HepG2 (cell line): Measurements from ENCODE around the gene TAF11L2. TPM values are rescaled to one million over a fixed set of nuclear protein-coding genes. Genes with fewer than 3 reads are reported as not detected.
"Not testable (repeated sequence)": the region's sequence is repeated elsewhere in the genome, so short reads cannot be mapped to it uniquely, and the experiment has no call there.

ENCODE experiments used
- ATAC-seq: fragments of 200-7000 bp; cut with Tn5 transposase; 3 replicates; pipeline ENCODE4 v1.9.1; 2020; ENCODE audit warnings: mild to moderate bottlenecking, moderate library complexity
- BruUV-seq: library from RNA; stranded (reverse); fragments of 400-500 nt; replicated peaks from 2 replicates; lab custom pipeline; 2021; lab: Mats Ljungman, UMichigan
- CTCF ChIA-PET: fragments of 300-600 bp; formaldehyde crosslinking; extraction: SDS; loops from one replicate; lab custom pipeline; 2021; ENCODE audit warnings: low total read pairs, inconsistent platforms, low intra/inter-chr PET ratio; lab: Yijun Ruan, JAX
- POLR2A ChIA-PET: fragments of 350-600 bp; sonication (Branson Sonifier 250); formaldehyde crosslinking; loops from one replicate; lab custom pipeline; 2020; ENCODE audit warnings: antibody characterized with exemption, inconsistent platforms; lab: Yijun Ruan, JAX
- DNase-seq: peaks from one replicate; pipeline ENCODE4 v3.0.0-alpha.2; 2015; ENCODE audit warnings: low spot score
- FAIRE-seq: peaks from 3 replicates; lab custom pipeline; 2011; peaks lifted over from hg19 to GRCh38; lab: Jason Lieb, UNC
- H2AFZ ChIP-seq: one replicate; pipeline ENCODE4 v1.6.1; 2011; ENCODE audit warnings: low read length, inconsistent platforms
- H3K27ac ChIP-seq: fragments of 300-600 bp; 3 replicates; pipeline ENCODE4 v1.8.0; 2011; ENCODE audit warnings: mixed run types, mild to moderate bottlenecking, mixed read lengths, low read length, inconsistent platforms; ENCODE audit not compliant: insufficient read depth; ENCODE audit errors: extremely low read length
- H3K27me3 ChIP-seq, 2 experiments: fragments of 200-600 bp in 1 of 2; 2 replicates in 1 of 2; 3 replicates in 1 of 2; pipeline versions ENCODE4 v1.6.0 to v1.8.0; 2011; ENCODE audit warnings: low read length in 2 of 2, mild to moderate bottlenecking in 2 of 2, moderate library complexity in 2 of 2, inconsistent platforms in 1 of 2; ENCODE audit not compliant: insufficient read depth in 2 of 2, control insufficient read depth in 1 of 2
- H3K36me3 ChIP-seq, 2 experiments: fragments of 200-600 bp in 1 of 2; replicated peaks in 1 of 2; 2 replicates in 1 of 2; 3 replicates in 1 of 2; pipeline versions ENCODE4 v1.5.1 to v1.8.0; 2011; ENCODE audit warnings: low read length in 2 of 2, inconsistent platforms in 1 of 2; ENCODE audit not compliant: insufficient read depth in 2 of 2, control insufficient read depth in 1 of 2
- H3K4me1 ChIP-seq: 2 replicates; pipeline ENCODE4 v1.5.1; 2012; ENCODE audit warnings: low read length, inconsistent platforms; ENCODE audit not compliant: insufficient read depth
- H3K4me2 ChIP-seq: 2 replicates; pipeline ENCODE4 v1.6.0; 2011; ENCODE audit warnings: low read depth, low read length, inconsistent platforms
- H3K4me3 ChIP-seq, 3 experiments: fragments of 200-600 bp in 1 of 3; sonication (generic), shearing (Covaris generic) in 1 of 3; replicated peaks in 1 of 3; 2 replicates each; pipeline ENCODE4 v1.5.1; 2011 to 2016; ENCODE audit warnings: low read length in 3 of 3, inconsistent platforms in 2 of 3, low read depth in 2 of 3, mild to moderate bottlenecking in 2 of 3, control low read depth in 1 of 3, mixed read lengths in 1 of 3; ENCODE audit not compliant: insufficient read depth in 1 of 3
- H3K79me2 ChIP-seq: one replicate; pipeline ENCODE4 v1.6.1; 2011; ENCODE audit warnings: low read length, inconsistent platforms; ENCODE audit not compliant: insufficient read depth
- H3K9ac ChIP-seq: 2 replicates; pipeline ENCODE4 v1.6.0; 2011; ENCODE audit warnings: mild to moderate bottlenecking, low read depth, low read length, inconsistent platforms; ENCODE audit not compliant: insufficient read depth
- H3K9me3 ChIP-seq: 2 replicates; pipeline ENCODE4 v1.5.1; 2012; ENCODE audit warnings: mild to moderate bottlenecking, low read length
- H4K20me1 ChIP-seq: 2 replicates; pipeline ENCODE4 v1.6.0; 2011; ENCODE audit warnings: inconsistent platforms, mild to moderate bottlenecking, low read length, moderate library complexity; ENCODE audit not compliant: insufficient read depth
- WGBS: methylation state at CpG from one replicate; pipeline ENCODE4 v1.1.6; 2017; ENCODE audit warnings: low lambda C conversion rate; 5-methylcytosine and 5-hydroxymethylcytosine counted together
- in situ Hi-C: cut with HindIII; loops from 2 replicates; pipeline ENCODE4 v1.10.0; 2017; ENCODE audit warnings: low pct_unique_long_range_greater_than_20kb; ENCODE audit not compliant: extremely low pct_ligation_motif_present
- intact Hi-C: fragments of 100-400 bp; cut with micrococcal nuclease; formaldehyde crosslinking; loops from one replicate; pipeline ENCODE4 v1.10.0; 2022; ENCODE audit not compliant: unreplicated experiment
- polyA plus RNA-seq, 8 experiments: library from polyadenylated mRNA; depleted of rRNA in 3 of 8; stranded (reverse) in 7 of 8; unstranded in 1 of 8; fragments of >200 nt; fragmentation: Illumina TruSeq in 4 of 8; extraction: Trizol in 4 of 8; gene quantifications; 2 replicates each; pipeline versions ENCODE4 v1.2.1 to v1.2.3, GENCODE V29; 2011 to 2016; ENCODE audit warnings: low read depth in 4 of 8, missing spikeins in 1 of 8, mixed read lengths in 1 of 8; ENCODE audit not compliant: insufficient read depth in 1 of 8
- total RNA-seq, 5 experiments: library from RNA; depleted of rRNA; stranded (reverse); fragments of >200 nt; fragmentation: Illumina TruSeq; extraction: Trizol; gene quantifications; 2 replicates each; pipeline ENCODE4 v1.2.3, GENCODE V29; 2016; ENCODE audit warnings: low read depth in 1 of 5

Gene TAF11L2
- total and polyA plus RNA-seq, 2 of the 13 experiments (the other 11 are each of a cell fraction or from before 2014, with no cell fraction given): not detected

GRCh38 chr5:17518067-17518466 lies 20.0 kb downstream of the TAF11L2 start, which contains the start of gene TAF11L3:
TAF11L3 (plus strand) TSS chr5:17518367.
- ATAC-seq, H3K4me1 ChIP-seq, H3K9me3 ChIP-seq, H3K36me3 ChIP-seq, H3K27ac ChIP-seq, FAIRE-seq, POLR2A ChIA-PET, CTCF ChIA-PET, H3K4me2 ChIP-seq, BruUV-seq, H3K4me3 ChIP-seq, intact Hi-C loops, H3K27me3 ChIP-seq, H2AFZ ChIP-seq, in situ Hi-C loops, H3K9ac ChIP-seq, DNase-seq, H4K20me1 ChIP-seq, H3K79me2 ChIP-seq: not testable (repeated sequence)
- WGBS: no CpG with 5 or more reads among the region's 15 CpGs

- in situ Hi-C loops, H3K27ac ChIP-seq, H3K4me2 ChIP-seq, ATAC-seq, CTCF ChIA-PET, H3K4me1 ChIP-seq, H2AFZ ChIP-seq, H3K27me3 ChIP-seq, intact Hi-C loops, H4K20me1 ChIP-seq, POLR2A ChIA-PET, FAIRE-seq, DNase-seq, H3K9me3 ChIP-seq, H3K9ac ChIP-seq, H3K79me2 ChIP-seq, BruUV-seq, H3K4me3 ChIP-seq, H3K36me3 ChIP-seq: not testable (repeated sequence)
- 43% methylated on average over 9 of the region's 14 CpGs for WGBS
Observed at GRCh38 chr5:17519508-17519907, 21.5 kb downstream of the TAF11L2 start.

GRCh38 chr5:17521501-17521900 lies 23.5 kb downstream of the TAF11L2 start, which contains the start of gene TAF11L4:
TAF11L4 (plus strand) TSS chr5:17521801.
- no CpG with 5 or more reads among the region's 15 CpGs for WGBS

DNA sequence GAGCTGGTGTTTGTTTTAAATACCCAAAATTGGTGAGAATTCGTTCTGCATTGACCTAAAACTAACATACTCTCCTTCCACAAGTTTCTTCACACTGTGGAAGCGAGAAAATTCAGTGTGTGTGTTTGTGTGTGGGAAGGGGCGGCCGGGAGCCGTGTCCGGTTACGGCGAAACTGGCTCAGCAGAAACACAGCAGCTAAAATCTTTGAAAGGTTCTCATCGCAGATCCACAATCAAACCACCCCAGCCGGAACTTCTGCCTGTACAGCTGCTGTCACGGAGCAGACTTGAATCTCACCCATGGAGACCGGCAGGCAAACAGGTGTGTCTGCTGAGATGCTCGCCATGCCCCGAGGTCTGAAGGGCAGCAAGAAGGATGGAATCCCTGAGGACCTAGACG lies 26.9 kb downstream of the TAF11L2 start, which contains the start of gene TAF11L5:
TAF11L5 (plus strand) TSS at position 301 of the 400 bp plus-strand sequence.
- BruUV-seq, H3K79me2 ChIP-seq, H4K20me1 ChIP-seq, H3K4me3 ChIP-seq, ATAC-seq, POLR2A ChIA-PET, FAIRE-seq, H2AFZ ChIP-seq, H3K4me2 ChIP-seq, H3K36me3 ChIP-seq, H3K4me1 ChIP-seq, H3K27me3 ChIP-seq, CTCF ChIA-PET, H3K9ac ChIP-seq, intact Hi-C loops, DNase-seq, H3K27ac ChIP-seq, in situ Hi-C loops, H3K9me3 ChIP-seq: not testable (repeated sequence)
- no CpG with 5 or more reads among the region's 15 CpGs for WGBS

More at GRCh38 chr5:17521501-17521900, 23.5 kb downstream of the TAF11L2 start, which contains the start of gene TAF11L4:
- POLR2A ChIA-PET, BruUV-seq, H3K4me2 ChIP-seq, H3K9ac ChIP-seq, intact Hi-C loops, H3K4me3 ChIP-seq, FAIRE-seq, H3K9me3 ChIP-seq, H3K4me1 ChIP-seq, H3K27me3 ChIP-seq, H3K79me2 ChIP-seq, H2AFZ ChIP-seq, H3K36me3 ChIP-seq, DNase-seq, CTCF ChIA-PET, in situ Hi-C loops, H4K20me1 ChIP-seq, ATAC-seq, H3K27ac ChIP-seq: not testable (repeated sequence)
